ENCODE results near the gene SLC25A25.
"Not testable (repeated sequence)": the region's sequence is repeated elsewhere in the genome, so short reads cannot be mapped to it uniquely, and the experiment has no call there.

DNA sequence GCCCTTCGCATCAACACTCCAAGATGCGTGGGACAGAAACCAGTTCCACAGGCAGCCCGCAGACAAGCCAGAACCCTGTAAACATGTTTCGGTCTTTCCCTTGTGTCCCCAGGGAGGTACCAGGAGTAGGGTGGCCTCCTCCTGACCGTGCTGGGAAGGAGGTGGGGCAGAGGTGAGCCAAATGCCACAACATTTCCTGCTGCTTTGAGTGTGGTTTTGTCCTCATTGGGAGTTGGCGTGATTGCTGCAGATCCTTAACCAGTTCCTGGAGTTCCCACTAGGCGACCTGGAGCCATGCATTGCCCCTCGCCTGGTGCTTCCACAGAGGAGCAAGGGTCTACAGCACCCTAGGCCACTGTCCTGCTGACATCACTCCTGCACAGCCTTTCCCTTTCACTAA lies 67.5 kb downstream of the SLC25A25 start:
- TF ChIP-seq RFX5 (IDR thresholded peaks at IDR 0.05; ENCODE audit: low read depth, low read length); MYC (IDR thresholded peaks at IDR 0.05; ENCODE audit: insufficient read depth, insufficient read length, insufficient replicate concordance, low read length, severe bottlenecking); CREB1 (IDR thresholded peaks at IDR 0.05; ENCODE audit: low read depth); ZNF24 (IDR thresholded peaks at IDR 0.05); BRCA1 (IDR thresholded peaks at IDR 0.05; ENCODE audit: low read depth, low read length); HDGF (IDR thresholded peaks at IDR 0.05); EZH2 (IDR thresholded peaks at IDR 0.05; ENCODE audit: borderline replicate concordance, control insufficient read depth, low read depth, low read length); HDAC2 (IDR thresholded peaks at IDR 0.05); TAF1 (IDR thresholded peaks at IDR 0.05; ENCODE audit: borderline replicate concordance, low read depth, low read length); ZNF274 (IDR thresholded peaks at IDR 0.05; ENCODE audit: insufficient read depth, insufficient read length): not testable (repeated sequence)
- TF ChIP-seq, protein P1, sequence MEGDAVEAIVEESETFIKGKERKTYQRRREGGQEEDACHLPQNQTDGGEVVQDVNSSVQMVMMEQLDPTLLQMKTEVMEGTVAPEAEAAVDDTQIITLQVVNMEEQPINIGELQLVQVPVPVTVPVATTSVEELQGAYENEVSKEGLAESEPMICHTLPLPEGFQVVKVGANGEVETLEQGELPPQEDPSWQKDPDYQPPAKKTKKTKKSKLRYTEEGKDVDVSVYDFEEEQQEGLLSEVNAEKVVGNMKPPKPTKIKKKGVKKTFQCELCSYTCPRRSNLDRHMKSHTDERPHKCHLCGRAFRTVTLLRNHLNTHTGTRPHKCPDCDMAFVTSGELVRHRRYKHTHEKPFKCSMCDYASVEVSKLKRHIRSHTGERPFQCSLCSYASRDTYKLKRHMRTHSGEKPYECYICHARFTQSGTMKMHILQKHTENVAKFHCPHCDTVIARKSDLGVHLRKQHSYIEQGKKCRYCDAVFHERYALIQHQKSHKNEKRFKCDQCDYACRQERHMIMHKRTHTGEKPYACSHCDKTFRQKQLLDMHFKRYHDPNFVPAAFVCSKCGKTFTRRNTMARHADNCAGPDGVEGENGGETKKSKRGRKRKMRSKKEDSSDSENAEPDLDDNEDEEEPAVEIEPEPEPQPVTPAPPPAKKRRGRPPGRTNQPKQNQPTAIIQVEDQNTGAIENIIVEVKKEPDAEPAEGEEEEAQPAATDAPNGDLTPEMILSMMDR (IDR thresholded peaks at IDR 0.05 in 2 of 3, conservative IDR thresholded peaks at IDR 0.05 in 1 of 3; ENCODE audit: control insufficient read depth in 2 of 3, extremely low read depth in 1 of 3, insufficient read depth in 1 of 3, low read depth in 3 of 3, low read length in 3 of 3) = not testable (repeated sequence)
- TF ChIP-seq, protein P2, sequence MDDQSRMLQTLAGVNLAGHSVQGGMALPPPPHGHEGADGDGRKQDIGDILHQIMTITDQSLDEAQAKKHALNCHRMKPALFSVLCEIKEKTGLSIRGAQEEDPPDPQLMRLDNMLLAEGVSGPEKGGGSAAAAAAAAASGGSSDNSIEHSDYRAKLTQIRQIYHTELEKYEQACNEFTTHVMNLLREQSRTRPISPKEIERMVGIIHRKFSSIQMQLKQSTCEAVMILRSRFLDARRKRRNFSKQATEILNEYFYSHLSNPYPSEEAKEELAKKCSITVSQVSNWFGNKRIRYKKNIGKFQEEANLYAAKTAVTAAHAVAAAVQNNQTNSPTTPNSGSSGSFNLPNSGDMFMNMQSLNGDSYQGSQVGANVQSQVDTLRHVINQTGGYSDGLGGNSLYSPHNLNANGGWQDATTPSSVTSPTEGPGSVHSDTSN (IDR thresholded peaks at IDR 0.05; ENCODE audit: insufficient replicate concordance, low read depth, low read length) = not testable (repeated sequence)

Measured in GM12878 (cell line).